ENCODE data around the gene ARHGAP1. TPM values are rescaled to one million over a fixed set of nuclear protein-coding genes. Genes with fewer than 3 reads are reported as not detected.

The ARHGAP1 gene
- total RNA-seq, 1 donor, result 62.2 TPM

DNA sequence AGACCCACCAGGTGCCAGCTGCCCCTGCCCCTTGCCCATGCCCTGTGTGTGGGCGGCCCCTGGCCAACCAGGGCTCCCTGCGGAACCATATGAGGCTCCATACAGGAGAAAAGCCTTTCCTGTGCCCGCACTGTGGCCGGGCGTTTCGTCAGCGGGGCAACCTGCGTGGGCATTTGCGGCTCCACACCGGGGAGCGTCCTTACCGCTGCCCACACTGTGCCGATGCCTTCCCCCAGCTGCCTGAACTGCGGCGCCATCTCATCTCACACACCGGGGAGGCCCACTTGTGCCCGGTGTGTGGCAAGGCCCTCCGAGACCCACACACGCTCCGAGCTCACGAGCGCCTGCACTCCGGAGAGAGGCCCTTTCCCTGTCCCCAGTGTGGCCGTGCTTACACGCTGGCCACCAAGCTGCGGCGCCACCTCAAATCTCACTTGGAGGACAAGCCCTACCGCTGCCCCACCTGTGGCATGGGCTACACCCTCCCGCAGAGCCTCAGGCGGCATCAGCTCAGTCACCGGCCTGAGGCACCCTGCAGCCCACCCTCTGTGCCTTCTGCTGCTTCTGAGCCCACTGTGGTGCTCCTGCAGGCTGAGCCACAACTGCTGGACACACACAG, 4.8 kb upstream of the ARHGAP1 start:
- no peak overlapping the region for H3K4me3 ChIP-seq (ENCODE audit: low read depth, low read length)
- no peak for DNase-seq (ENCODE audit: low read depth)
- no peak for TF ChIP-seq CTCF (IDR thresholded peaks at IDR 0.05; ENCODE audit: insufficient read depth, low read depth, low read length)

- DNase-seq (ENCODE audit: low read depth), result no peak
- no peak for TF ChIP-seq CTCF (IDR thresholded peaks at IDR 0.05; ENCODE audit: insufficient read depth, low read depth, low read length)
- H3K4me3 ChIP-seq (ENCODE audit: low read depth, low read length), result peak overlapping the region; percentile 99
Measured at GRCh38 chr11:46701078-46701654, 747 bp upstream of the ARHGAP1 start.

DNA sequence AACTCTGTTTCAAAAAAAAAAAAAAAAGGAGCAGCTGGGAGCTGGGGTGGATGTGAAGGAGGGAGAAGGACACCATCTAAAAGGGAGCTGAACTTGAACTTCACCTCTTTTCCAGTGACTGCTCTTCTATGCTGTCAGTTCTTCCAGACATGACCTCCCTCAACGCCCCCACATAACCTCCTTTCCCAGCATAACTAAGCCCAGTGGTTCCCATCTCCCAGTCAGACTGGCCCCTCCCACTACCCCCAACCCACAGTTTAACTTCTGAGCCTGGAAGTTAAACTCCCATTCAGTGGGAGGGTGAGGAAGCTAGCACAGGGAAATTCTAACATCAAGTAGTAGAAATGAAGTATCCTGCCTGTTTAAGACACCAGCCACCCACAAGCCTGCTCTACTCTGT, 1.8 kb downstream of the ARHGAP1 start:
- no peak for DNase-seq (ENCODE audit: low read depth)
- TF ChIP-seq CTCF (IDR thresholded peaks at IDR 0.05; ENCODE audit: insufficient read depth, low read depth, low read length), result no peak
- no peak overlapping the region for H3K4me3 ChIP-seq (ENCODE audit: low read depth, low read length)

DNA sequence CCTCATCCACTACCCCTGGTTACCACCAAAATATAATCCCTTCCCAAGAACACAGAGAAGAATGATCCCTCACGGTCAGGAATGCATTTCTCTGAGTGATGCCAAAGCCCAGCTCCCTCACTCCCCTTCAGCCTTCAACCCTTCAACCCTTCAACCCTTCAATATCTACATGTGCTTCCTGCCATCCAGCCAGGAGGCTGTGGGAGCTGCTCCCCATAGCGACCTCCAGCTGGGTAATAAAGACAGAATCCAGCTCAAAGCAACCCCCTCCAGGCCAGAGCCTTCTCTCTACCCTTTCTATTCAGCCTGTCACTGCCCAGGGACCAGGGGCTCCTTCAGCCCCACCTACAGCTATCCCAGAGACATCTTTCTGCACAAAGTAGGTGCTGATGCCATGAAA, 2.7 kb downstream of the ARHGAP1 start:
- DNase-seq (ENCODE audit: low read depth), result no peak
- H3K4me3 ChIP-seq (ENCODE audit: low read depth, low read length), result no peak overlapping the region
- no peak for TF ChIP-seq CTCF (IDR thresholded peaks at IDR 0.05; ENCODE audit: insufficient read depth, low read depth, low read length)

DNA sequence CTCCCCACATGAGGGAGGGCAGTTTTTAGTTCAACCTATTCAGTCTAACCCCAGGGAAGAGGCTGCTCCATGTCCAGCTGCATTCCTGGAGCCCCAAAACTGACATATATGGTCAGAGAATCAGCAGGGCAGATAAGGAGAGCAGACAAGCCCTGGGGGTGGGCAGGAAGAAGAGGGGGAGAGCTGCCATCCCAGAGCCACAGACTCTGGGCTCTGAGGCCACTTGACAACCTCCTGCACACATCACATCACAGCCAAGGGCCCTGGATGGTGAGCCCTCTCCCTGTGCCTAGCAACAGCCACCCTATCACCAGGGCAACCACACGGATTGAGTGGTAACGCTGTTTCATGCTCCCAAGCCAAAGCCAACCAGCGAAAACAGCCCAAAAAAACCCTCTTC, 3.1 kb downstream of the ARHGAP1 start:
- no peak for TF ChIP-seq CTCF (IDR thresholded peaks at IDR 0.05; ENCODE audit: insufficient read depth, low read depth, low read length)
- DNase-seq (ENCODE audit: low read depth), result peak; percentile 21
- H3K4me3 ChIP-seq (ENCODE audit: low read depth, low read length), result no peak overlapping the region

GRCh38 chr11:46696212-46696558, 4.2 kb downstream of the ARHGAP1 start:
- no peak for TF ChIP-seq CTCF (IDR thresholded peaks at IDR 0.05; ENCODE audit: insufficient read depth, low read depth, low read length)
- DNase-seq (ENCODE audit: low read depth), result no peak
- H3K4me3 ChIP-seq (ENCODE audit: low read depth, low read length), result no peak overlapping the region
